ENCODE results near the gene HGS.
"Not testable (repeated sequence)": the region's sequence is repeated elsewhere in the genome, so short reads cannot be mapped to it uniquely, and the experiment has no call there.

HGS gene

DNA sequence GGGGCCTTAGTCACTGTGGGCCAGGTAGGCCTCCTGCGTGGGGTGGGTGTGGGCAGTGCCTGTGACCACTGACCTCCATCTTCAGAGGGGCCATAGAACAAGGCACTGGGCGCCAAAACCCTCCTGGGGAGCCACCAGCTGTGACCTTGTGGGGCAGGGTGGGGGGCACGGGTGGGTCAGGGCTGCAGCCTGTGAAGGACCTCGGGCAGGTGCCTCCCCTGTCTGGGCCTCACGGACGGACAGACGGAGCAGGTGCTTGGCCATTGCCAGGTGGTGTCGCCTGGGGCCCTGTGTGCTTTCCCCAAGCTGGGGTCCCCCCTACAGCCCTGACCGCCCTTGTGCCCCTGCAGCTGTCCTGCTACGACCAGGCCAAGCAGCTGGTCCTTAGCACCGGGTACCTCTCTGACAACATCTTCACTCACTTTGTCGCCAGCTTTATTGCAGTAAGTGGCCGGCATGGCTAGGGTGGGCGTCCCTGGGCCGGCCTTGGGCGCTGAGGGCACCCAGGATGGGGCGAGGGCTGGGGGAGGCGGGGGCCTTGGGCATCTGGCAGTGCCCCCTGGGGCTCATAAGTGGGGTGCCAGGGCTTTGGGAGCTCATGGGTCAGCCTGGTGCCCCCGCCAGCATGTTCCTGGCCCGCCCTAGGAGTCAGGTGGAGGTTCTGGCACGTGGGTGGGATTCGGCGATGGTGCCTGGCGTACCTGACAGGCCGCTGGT is 33.4 kb downstream of the HGS start:
- no peak for DNase-seq (ENCODE audit: low read depth)

DNA sequence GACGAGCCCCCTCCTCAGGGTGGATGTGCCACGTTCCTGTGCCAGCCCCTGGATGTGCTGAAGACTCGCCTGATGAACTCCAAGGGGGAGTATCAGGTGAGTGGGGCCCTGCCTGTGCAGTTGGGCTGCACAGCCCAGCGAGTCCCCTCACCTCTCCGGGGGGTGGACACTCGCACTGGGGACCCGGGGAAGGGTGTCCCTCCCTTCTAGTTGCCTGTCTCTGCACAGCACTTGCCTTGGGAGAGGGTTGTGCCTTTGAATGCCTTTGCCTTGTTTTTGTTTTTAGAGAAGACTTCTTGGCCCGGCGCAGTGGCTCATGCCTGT is 33.9 kb downstream of the HGS start:
- no peak for DNase-seq (ENCODE audit: low read depth)

DNA sequence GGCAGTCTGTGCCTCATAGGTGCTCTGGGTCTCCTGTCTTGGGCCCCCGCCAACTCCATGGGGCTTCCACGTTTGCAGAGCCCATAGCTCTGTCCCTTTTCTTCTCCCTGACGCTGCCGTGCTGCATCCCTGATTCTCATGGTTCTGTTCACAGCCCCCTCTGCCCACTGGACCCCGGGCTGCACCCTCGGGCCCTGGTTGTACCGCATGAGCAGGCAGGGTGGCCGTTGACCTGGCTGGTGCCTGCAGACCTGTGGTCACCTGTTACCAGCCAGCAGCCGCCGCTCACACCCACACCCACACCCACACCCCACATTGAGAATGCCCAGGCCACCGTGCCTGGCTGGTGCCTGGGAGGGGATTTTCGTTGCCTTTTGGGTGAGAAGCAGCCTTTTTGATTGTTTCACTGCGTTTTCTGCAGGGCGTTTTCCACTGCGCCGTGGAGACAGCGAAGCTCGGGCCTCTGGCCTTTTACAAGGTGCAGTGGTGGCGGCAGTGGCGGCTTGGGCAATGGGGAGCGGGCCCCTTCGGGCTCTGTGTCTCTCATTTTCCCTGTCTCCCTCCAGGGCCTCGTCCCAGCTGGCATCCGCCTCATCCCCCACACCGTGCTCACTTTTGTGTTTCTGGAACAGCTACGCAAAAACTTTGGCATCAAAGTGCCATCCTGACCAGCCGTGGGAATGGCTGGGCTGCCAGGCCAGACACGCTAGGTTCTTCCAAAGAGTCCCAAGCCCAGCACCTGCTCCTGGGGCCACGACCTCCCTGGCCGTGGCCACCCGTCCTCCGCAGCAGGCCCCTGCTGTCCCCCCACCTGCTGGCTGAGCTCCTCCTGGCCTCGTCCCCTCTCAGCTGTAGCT is 35.8 kb downstream of the HGS start:
- DNase-seq (ENCODE audit: low read depth): no peak

DNA sequence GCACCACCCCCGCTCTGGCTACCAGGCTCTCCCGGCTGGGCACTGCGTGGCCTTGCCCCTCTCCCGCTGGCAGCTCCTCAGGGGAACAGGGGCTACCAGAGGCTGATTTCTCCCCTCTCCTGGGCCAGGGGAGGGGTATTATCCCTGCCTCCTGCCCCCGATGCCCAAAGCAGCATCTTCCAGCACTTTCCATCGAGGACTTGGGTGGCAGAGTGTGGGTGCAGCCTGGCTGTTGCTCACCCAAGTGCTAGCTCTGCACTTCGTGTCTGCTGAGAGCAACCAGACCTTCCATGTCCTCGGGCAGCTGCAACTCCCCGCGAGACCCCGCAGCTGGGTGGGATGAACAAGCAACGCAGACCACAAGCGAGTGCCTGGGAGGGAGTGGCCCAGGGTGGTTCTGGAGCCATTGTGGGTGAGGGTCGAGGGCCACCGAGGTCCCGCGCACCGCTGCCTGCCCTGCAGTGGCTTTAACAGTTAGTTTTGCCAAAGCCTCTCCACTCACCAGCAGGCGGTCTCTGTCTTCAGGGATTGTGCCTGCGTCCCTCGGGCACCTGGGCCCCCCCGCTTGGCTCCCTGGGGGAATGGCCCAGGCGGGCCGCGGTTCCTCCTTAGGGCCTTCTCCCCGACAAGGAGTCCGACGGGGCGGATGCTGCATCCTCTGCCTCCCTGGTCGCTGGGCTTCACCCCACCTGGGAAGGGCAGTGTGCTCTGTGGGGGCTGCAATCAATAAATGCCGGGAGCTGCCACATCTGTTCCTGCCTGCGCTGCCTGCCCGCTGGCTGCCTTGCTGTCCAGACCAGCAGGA is 36.7 kb downstream of the HGS start:
- DNase-seq (ENCODE audit: low read depth): no peak

DNA sequence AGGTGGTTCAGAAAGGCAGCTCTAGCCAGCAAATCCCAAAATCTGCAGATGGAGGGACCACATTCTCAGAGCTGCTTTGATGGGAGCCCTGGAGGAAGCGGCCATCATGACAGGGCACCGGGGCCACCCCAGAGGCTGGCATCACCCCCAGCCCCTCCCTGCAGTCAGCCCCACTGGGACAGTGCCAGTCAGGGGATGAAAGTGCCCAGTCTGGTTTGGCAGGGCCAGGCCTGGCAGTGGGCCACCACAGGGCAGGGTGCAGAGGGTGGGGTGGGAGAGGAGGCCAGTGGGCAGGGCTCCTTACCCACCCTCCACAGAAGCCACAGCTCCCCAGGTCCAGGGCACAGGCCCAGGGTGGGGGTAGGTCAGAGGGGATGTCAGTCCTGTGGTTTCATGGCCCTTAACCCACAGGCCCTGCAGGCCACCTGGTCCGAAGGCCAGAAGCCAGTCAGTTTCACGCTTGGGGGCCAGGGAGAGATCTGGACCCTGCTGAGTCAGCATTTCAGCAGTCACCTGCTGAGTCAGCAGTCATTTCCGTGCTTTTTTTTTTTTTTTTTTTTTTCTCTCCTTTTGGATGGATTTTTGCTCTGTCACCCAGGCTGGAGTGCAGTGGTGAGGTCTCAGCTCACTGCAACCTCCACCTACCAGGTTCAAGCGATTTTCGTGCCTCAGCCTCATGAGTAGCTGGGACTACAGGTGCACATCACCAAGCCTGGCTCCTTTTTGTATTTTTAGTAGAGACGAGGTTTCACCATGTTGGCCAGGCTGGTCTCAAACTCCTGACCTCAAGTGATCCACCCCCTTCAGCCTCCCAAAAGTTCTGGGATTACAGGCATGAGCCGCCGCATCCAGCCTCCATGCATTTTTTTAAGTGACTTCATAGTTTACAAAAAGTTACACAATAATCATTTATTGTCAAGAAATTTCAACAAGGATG is 38.6 kb downstream of the HGS start:
- no peak for DNase-seq (ENCODE audit: low read depth)

DNA sequence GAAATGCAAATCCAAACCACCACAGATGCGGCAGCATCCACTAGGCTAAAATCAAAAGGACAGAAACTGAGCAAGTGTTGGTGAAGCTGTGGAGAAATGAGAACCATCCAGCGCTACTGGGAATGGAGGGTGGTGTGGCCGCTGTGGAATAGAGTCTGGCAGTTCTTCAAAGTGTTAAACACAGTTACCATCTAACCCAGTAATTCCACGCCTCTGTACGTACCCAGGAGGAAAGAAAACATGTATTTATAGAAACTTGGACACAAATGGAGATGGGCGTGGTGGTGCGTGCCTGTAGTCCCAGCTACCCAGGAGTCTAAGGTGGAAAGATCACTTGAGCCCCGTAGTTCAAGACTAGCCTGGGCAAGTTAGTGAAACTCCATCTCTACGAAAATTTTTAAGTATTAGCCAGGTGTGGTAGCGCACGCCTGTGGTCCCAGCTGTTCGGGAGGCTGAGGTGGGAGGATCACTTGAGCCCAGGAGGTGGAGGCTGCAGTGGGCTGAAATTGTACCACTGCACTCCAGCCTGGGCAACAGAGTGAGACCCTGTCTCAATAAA is 39.9 kb downstream of the HGS start:
- DNase-seq (ENCODE audit: low read depth): no peak

DNA sequence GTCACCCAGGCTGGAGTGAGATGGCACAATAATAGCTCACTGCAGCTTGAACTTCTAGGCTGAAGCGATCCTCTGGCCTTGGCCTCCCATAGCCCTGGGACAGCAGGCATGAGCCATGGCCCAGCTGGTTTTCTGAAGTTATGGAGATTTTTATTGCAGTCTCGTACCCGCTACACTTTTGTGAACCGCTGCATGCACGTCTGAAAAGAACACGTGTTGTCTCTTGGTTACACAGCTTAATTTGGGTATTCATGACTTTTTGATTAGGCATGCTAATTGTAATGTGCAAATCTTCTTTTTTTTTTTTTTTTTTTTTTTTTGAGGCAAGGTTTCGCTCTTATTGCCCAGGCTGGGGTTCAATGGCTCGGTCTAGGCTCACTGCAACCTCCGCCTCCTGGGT is 41.6 kb downstream of the HGS start:
- DNase-seq (ENCODE audit: low read depth): no peak

DNA sequence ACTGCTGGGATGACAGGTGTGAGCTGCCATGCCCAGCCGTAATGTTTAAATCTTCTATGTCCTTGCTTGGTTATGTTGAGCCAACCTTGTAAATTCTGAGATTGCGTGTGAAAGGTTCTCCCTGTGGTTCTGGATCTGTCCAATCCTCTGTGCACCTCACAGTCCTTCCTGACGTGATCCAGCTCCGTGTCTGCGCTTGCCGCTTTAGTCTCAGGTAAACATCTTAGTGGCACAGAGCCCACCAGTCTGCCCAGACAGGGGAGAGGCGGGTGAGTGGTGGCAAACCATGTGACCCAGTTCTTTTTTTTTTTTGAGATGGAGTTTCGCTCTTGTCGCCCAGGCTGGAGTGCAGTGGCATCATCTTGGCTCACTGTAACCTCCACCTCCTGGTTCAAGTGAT is 42.2 kb downstream of the HGS start:
- DNase-seq (ENCODE audit: low read depth): no peak

DNA sequence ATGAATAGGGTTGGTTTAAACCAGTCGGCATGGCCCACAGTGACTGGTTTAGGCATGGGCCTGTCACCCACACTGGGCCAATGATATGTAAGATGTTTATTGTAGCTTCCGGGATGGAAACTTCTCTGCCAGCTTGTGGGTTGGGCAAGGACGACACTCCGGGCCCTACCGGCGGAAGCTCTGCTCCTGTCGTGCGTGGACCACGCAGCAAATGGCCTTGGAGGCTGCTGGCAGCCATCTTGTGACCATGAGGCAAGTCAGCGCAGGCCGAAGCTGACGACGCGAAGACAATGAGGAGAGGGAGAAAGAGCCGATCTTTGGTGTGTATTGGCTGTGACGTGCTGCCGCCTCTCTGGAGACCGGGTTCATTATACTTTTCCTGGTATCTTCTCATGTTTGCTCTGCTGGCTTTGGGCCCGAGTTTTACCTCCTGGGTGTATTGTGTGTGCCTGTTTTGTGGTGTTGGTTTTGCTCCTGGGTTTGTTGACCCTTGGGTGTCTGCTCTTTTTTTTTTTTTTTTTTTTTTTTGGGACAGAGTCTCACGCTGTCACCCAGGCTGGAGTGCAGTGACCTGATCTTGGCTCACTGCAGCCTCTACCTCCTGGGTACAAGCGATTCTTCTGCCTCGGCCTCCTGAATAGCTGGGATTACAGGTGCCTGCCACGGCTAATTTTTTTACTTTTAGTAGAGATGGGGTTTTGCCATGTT is 43.7 kb downstream of the HGS start:
- no peak for DNase-seq (ENCODE audit: low read depth)

DNA sequence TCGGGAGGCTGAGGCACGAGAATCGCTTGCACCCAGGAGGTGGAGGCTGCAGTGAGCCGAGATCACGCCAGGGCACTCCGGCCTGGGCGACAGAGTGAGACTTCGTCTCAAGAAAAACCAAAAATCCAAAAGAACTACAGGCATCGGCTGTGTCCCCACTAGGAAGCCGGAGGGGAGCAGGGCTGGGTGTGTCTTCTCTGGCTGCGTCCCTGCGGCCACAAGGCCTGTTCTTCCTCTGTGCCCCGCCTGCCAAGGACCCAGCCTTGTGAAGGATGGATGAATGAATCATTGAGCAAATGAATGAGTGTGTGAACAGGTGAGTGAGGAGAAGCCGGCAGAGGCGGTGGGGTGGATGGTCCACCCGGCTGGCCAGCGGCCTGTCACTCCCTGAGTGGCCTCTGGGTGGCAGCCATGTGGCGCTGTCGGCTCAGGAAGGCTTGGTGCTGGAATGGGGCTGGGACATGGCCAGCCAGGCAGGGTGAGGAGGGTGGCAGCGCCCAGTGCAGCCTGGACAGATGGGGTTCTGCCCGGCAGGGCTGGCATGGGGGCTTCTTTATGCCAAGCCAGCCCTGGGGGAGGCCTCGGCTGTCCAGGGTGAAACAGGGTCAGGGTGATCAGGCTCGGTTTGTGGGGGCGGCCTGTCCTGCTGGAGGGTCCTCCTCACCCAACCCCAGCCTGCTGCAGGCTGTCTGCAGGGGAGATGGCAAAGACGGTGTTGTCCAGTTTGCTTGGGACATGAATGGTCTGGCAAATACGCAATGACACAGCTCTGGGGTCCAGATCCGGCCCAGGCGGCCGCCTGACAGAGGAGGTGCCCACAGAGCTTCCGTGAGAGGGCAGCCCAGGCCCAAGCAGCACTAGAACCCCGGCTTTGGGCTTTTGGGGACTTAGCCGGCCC is 49.9 kb downstream of the HGS start:
- no peak for DNase-seq (ENCODE audit: low read depth)

DNA sequence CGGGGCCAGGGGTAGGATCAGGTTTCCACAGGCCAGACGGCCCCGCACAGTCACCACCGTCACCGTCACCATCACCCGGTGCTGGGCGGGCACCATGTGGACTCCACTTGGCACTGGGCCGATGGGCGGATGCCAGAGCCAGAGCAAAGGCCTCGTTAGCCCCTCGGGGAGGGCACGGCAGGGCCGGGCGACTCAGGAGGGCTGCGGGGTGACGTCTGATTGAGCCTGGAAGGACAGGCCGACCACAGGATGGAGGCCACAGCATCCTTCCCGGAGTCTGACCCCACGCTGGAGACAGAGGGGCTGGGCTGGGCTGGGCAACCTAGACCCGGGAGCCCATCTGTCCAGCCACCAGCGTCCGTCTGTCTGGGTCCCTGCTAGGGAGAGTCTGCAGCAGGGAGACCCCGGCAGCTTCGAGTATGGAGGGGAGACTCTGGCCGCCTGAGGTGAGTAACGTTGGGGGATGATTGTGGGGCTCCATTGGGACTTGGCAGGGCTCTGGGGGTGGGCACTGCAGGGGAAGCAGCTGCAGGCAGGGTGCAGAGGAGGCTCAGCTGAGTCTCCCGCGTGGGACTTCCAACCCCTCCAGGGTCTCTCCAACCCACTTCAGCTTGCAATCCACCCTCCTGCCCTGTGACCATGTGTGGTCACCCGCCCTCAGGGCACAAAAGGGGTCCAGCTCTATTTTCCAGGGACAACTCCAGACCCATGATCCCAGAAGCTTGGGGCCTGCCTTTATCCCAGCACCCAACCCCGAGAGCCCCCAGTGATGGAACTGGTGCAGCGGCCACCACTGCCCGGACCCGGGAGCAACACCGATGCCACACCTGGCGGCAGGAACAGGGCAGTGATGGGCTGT is 50.8 kb downstream of the HGS start:
- no peak for DNase-seq (ENCODE audit: low read depth)

DNA sequence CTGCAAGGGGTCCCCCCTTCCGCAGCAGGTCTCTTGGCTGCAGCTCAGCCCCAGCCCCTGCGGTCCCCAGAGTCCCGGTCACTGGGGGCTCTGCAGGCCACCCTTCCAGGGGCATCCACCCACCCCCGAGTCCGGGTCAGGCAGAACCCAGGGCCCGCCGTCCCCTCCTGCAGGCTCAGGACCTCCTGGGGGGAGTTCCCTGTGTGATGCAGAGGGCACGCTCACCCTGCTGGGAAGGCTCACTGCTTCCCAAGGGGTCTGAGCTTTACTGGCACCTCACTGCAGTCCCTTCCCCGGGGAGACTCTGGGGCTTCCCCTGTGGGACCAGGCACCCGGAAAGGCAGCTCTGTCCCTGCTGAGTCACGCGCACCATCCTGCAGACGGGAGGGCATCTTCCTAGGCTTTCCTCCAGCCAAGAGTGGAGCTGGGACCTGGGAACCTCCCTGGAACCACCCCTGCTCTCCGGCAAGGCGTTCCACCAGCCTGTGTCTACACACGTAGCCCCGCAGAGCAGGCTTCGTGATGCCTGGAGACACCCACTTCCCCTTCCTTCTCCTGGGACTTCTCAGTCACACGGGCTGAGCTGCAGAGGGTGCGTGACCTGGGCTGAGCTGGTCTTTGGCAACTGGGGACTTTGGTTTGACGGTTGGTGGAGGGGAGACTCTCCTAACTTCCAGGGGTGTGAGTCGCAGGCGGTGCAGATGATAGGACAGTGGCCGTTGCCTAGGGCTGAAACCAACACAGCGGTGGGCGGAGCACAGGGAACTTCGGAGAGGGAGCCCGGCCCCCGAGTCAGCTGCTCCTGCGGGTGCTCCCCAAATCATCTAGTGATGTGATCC is 51.7 kb downstream of the HGS start:
- DNase-seq (ENCODE audit: low read depth): no peak

DNA sequence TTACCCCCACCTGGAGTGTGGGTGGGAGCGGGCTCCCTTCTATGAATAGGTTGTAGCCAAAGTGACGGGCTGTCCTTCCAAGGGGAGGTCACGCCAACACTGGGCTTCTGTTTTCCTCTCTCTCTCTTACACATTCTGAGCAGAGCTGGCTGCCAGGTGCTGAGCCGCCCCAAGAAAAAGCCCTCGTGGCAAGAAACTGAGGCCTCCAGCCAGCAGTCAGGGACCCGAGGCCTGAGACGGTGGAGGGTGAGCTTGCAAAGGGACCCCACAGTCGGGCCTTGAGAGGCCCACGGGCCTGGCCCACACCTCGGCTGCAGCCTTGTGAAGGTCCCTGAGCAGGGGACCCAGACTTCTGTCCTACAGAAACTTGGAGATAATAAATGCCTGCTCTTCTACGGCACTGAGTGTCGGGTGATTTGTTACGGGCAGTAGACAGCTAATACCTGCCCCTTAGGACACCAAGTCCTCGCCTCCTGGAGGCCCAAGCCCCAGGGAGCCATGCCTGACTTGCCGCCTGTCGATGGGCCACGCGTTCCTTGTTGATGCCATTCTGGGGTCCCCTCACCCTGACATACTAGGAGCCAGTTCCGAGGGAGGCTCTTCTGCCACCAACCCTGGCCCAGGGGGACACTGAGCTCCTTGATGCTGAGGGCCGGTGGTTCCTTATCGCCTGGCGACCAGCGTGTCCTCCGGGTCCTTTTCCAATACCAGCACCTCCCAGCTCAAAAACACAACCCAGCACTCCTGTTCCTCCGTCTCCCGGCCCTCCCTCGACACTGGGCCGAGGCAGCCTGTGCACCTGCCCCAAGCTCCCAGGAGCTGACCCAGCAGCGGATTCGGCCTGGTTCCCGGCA is 54.4 kb downstream of the HGS start:
- no peak for DNase-seq (ENCODE audit: low read depth)

DNA sequence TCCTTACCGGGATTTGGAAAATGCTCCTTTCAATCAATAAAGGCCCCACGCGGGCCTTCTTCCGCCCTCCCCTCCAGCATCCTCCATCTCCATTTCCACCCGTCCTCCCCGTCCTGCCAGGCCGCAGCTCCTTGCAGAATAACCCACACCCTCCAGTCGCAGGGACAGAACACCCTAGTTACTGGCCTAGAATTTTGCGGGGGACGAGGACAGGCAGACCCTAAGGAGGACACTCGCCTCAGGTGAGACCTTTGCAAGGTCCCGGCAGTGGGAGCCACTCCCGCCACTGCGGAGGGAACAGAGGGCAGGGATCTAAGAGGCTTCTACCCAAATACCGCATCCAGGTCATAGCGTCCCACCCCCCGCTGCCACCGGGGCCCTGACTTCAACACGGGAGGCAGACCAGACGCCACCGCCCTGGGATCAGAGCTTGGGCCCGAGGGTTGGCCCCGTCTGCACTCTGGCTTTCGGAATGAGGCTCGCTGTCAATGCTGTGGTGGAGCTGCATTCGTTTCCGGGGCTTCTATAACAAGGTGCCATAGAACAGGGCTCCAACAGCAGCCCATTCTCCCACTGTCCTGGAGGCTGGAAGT is 55.1 kb downstream of the HGS start:
- DNase-seq (ENCODE audit: low read depth): no peak

DNA sequence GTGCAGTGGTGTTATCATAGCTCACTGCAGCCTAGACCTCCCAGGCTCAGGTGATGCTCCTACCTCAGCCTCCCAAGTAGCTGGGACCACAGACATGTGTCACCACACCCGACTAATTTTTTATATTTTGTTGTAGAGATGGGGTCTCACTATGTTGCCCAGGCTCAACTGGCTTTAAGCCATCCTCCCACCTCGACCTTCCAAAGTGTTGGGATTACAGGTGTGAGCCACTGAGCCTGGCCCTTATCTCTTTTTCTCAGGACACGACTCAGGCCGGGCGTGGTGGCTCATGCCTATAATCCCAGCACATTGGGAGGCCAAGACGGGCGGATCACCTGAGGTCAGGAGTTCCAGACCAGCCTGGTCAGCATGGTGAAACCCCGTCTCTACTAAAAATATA is 55.8 kb downstream of the HGS start:
- DNase-seq (ENCODE audit: low read depth): not testable (repeated sequence)

DNA sequence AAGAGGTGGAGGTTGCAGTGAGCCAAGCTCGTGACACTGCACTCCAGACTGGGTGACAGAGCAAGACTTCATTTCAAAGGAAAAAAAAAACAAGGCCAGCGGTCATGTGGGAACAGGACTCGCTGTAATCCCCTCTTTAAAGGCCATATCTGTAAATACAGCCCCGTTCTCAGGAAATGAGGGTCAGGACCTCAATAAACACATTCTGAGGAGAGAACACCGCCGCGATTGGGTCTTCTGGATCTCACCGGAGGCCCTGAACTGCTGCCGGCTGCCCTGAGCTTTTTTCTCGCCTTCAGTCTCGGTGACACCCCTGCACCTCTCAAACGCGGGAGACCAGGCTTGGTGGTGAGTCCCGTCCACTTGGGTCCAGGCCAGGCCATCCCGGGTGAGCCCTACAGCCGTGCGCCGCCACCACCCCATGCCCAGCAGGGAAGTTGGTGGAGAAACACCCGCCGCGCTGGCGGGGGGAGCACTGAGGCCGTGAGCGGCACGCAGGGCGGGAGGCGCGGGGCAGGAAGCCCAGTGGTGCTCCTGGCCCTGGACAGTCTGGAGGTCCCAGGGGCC is 56.7 kb downstream of the HGS start:
- DNase-seq (ENCODE audit: low read depth): no peak
